Fibroblast of skin of right quadriceps (primary cell): ENCODE measurements around the gene FLYWCH1.
A peak's percentile ranks its signal among the peaks of the same experiment; 100 is the strongest.

Experiments
- DNase-seq: peaks from one replicate; pipeline ENCODE4 v3.0.0-alpha.2; 2013

FLYWCH1 gene

GRCh38 chr16:2987286-2987685 lies 75.6 kb downstream of the FLYWCH1 start:
- no peak for DNase-seq

GRCh38 chr16:2987833-2988232 lies 76.1 kb downstream of the FLYWCH1 start:
- peak; percentile 19 for DNase-seq

DNA sequence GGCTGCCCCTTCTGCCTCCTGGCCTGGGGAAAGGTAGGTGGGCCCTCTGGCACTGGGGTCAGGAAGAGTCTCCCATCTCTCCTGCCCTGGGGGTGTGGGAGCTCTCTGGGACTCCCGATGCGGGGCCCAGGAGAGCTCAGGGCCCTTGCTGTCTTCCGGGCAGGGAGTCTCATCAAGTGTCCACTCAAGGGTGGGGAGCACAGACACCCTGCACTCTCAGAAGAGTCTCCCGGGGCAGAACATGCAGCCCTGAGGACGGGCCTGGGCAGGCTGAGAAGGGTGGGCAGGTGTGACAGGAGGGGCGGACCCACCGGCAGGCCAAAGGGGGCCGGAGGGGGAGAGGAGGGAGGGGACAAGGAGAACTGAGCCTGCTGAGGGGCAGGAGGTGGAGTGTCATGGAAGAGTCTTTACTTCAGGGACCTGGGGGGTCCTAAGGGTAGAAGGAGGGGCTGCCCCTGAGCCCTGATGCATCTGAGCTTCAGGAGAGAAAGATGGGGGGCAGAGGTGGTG lies 76.9 kb downstream of the FLYWCH1 start:
- DNase-seq = no peak

GRCh38 chr16:2990891-2991290 lies 79.2 kb downstream of the FLYWCH1 start:
- DNase-seq = no peak

DNA sequence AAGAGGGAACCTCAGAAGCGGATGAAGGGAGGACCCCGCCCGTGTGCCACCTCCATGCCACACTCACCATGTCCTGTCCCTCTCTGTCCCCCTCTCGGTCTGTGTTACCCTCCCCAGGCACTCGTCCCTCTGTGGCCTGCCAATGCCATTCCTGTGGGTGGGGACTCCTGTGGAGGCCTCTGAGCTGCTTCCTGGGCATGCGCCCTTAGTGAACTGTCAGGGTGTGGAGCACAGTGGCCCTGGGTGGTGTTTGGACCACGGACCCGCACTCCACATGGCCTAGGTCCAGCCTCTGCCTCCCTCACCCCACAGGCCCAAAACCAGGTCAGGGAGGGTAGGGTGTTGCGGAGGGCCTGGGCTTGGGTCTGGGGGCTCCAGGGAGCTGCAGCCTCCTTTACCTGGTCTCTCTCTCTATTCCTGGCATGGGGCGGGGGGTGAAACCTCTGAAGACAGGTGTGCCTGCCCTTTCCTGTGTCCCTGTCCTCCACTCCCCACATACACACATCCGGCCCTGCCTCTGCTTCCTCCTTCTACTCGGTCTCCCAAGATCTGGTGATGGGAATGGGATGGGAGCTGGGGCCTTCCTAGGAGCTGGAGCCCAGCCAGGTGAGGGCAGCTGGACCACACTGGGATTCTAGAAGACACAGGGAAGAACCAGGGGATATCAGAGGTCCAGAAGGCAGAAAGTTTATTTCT lies 80.0 kb downstream of the FLYWCH1 start:
- DNase-seq = no peak

DNA sequence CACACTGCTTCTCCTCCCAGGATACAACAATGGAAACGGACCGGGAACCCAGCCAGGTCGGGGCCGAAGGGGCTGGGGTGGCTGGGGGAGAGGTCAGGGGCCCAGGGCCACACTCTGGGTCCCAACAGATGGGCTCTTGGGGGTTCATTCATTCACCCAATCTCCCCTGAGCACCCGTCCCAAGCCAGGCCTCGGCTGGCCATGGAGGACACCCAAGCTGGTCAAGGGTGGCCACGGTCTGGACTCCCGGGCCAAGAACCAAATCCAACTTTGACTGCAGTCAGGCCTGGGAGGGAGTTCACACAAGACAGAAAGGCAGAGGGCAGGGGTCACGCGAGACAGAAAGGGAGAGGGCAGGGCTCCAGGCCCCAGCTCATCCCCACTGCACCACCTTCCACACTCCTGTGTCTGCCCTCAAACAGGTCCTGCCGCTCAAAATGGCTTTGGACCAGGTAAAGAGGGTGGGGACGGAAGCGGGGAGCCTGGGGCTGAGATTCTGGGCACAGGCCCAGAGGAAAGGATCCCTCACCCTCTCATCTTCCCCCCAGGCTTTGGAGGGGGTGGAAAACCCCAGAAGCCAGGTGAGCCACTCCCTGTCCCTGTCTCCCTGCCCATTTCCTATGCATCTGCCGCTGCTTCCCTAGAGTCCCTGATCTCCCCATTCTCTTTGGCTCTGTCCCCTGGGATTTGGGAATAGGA lies 80.8 kb downstream of the FLYWCH1 start:
- no peak for DNase-seq

GRCh38 chr16:2996298-2996697 lies 84.6 kb downstream of the FLYWCH1 start:
- DNase-seq = no peak

- DNase-seq = no peak
These were observed 88.2 kb downstream of the FLYWCH1 start for GRCh38 chr16:2999929-3000328.

- DNase-seq = no peak
These were observed 88.8 kb downstream of the FLYWCH1 start for GRCh38 chr16:3000540-3000939.
